AG04450 (cell line): ENCODE results near the gene IL1R2. TPM values are rescaled to one million over a fixed set of nuclear protein-coding genes. Genes with fewer than 3 reads are reported as not detected.
A peak's percentile ranks its signal among the peaks of the same experiment; 100 is the strongest.

Source experiments
- CTCF ChIA-PET: fragments of 300-600, 350-600 bp; formaldehyde crosslinking; extraction: SDS; loops from one replicate; lab custom pipeline; 2022; ENCODE audit warnings: antibody characterized with exemption, inconsistent platforms; lab: Charles Lee
- POLR2A ChIA-PET: fragments of 350-600 bp; formaldehyde crosslinking; extraction: SDS; loops from one replicate; lab custom pipeline; 2021; ENCODE audit warnings: antibody characterized with exemption, inconsistent platforms; lab: Yijun Ruan, JAX
- DNase-seq: peaks from one replicate; pipeline ENCODE4 v3.0.0-alpha.2; 2011; ENCODE audit warnings: low read depth, low spot score
- H3K27ac ChIP-seq: one replicate; pipeline ENCODE4 v1.5.1; 2012; ENCODE audit warnings: low read depth, low read length, control low read depth
- H3K27me3 ChIP-seq: one replicate; pipeline ENCODE4 v1.6.0; 2012; ENCODE audit warnings: low read length; ENCODE audit not compliant: control insufficient read depth, insufficient read depth
- H3K4me3 ChIP-seq: 2 replicates; pipeline ENCODE4 v1.5.1; 2011; ENCODE audit warnings: mild to moderate bottlenecking, low read depth, low read length, control low read depth
- H3K9me3 ChIP-seq: 2 replicates; pipeline ENCODE4 v1.5.1; 2012; ENCODE audit warnings: low read length; ENCODE audit not compliant: control insufficient read depth, insufficient read depth
- polyA plus RNA-seq: library from polyadenylated mRNA; depleted of rRNA; stranded (reverse); fragments of >200 nt; gene quantifications from 2 replicates; pipeline ENCODE4 v1.2.3, GENCODE V29; 2011
- TF ChIP-seq, protein P1 (sequence below): IDR thresholded peaks from 2 replicates; pipeline ENCODE4 v1.5.1; 2011; ENCODE audit warnings: low read depth, low read length, control low read depth, inconsistent platforms

IL1R2 gene
- polyA plus RNA-seq, 1 experiment, result 0.41 TPM

DNA sequence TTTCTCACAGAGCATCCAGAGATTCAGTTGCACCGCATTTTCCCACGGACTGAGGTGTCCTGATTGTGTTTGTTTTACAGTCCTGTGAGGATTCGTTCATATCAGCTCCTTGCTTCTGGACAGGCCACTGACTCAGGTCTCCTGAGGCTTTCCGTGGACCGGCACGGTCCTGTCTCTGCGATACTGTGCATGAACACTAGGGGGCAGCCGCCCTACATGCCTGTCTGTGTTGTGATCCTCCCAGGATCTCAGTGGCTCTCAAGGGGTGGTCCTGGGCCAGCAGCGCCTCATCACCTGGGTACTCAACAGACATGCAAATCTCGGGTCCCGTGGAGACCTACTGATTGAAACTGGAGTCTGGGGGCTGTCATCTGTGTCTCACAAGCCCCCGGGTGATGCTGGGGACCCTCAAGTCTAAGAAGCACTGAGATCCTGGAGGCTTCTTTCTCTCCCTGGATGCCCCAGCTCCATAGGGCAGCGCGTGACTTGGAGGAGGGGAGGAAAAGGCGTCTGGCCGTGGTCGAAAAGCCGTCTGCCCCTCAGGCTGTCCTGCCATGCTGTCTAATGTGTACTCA is 28.9 kb downstream of the IL1R2 start:
- ChIA-PET CTCF (interaction anchor here (0.6 to 3.3 kb wide), 79 partner anchors 8 to 1271 kb away, joined by 3 to 87 read pairs (median 4); partner anchors contain the start of genes IL18R1, IL1R1 and IL1RL2), POLR2A (interaction anchor here (1.1 to 1.5 kb wide), 3 partner anchors 108 to 220 kb away, joined by 3 to 6 read pairs (median 3); no protein-coding TSS in a partner anchor)
- peak; percentile 69 for DNase-seq
- Histone ChIP-seq H3K27me3 (no peaks in the 10 kb centered on the region), H3K27ac (no peak overlapping the region), H3K4me3 (no peak overlapping the region), H3K9me3 (no peaks in the 10 kb centered on the region)
- TF ChIP-seq, protein P1, sequence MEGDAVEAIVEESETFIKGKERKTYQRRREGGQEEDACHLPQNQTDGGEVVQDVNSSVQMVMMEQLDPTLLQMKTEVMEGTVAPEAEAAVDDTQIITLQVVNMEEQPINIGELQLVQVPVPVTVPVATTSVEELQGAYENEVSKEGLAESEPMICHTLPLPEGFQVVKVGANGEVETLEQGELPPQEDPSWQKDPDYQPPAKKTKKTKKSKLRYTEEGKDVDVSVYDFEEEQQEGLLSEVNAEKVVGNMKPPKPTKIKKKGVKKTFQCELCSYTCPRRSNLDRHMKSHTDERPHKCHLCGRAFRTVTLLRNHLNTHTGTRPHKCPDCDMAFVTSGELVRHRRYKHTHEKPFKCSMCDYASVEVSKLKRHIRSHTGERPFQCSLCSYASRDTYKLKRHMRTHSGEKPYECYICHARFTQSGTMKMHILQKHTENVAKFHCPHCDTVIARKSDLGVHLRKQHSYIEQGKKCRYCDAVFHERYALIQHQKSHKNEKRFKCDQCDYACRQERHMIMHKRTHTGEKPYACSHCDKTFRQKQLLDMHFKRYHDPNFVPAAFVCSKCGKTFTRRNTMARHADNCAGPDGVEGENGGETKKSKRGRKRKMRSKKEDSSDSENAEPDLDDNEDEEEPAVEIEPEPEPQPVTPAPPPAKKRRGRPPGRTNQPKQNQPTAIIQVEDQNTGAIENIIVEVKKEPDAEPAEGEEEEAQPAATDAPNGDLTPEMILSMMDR, result peak; percentile 99

DNA sequence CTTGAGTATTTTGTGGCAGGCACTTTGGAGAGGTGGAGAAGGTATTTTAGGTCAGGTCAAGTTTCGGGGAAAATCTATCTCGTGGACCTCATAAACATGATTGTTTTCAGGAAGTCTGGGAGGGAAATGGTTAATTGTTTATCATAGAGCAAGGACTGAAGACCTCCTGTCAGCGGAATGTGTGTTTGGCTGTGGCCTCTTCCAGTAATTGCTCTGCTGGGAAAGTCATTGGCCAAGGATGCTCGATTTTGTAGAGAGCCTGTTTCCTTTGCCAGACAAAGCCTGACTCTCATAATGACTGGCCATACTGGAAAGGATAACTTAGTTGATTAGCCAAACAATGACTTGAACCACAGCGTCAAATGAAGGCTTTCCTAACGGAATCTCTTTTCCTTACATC is 30.0 kb downstream of the IL1R2 start:
- TF ChIP-seq, protein P1, result no peak
- no peak overlapping the region for H3K27ac ChIP-seq
- ChIA-PET POLR2A (no interaction called here), CTCF (interaction anchor here (0.7 to 3.3 kb wide), 6 partner anchors 20 to 366 kb away, joined by 4 to 87 read pairs (median 6); no protein-coding TSS in a partner anchor)
- no peak for DNase-seq
- no peak overlapping the region for H3K4me3 ChIP-seq
- no peaks in the 10 kb centered on the region for H3K9me3 ChIP-seq
- no peaks in the 10 kb centered on the region for H3K27me3 ChIP-seq

DNA sequence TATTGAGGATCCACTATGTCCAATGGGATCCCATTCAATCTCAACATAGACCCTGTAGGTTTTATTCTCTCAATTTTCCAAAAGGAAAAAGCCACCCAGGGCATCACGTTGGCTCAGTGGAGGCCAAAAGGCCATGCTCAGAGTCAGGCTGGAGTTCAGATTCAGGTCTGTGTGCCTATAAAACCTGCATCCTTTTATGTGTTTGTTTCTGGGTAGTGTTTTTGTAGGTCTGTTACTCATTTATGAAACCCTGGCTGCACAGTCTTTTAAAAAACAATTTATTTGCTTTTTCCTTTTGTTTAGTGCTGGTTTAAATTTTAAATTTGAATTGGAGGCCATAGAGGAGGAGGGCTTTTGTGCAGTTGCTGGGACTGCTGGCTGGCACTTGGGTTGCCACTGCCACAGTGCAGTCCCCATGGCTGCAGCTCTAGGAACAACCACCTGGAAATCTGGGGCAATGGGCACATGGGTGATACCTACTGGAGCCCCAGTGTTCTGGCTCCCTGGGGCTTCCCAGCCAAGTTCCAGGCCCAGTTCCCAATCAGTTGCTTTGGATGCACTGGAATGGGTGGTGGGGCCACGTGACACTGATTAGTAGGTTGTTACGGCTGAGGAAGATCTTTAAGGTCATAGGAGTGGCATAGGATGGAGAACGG is 31.3 kb downstream of the IL1R2 start:
- H3K9me3 ChIP-seq, result no peaks in the 10 kb centered on the region
- H3K4me3 ChIP-seq, result no peak overlapping the region
- CTCF ChIA-PET, result no interaction called here
- no peaks in the 10 kb centered on the region for H3K27me3 ChIP-seq
- POLR2A ChIA-PET, result no interaction called here
- TF ChIP-seq, protein P1, result no peak
- no peak for DNase-seq
- H3K27ac ChIP-seq, result no peak overlapping the region

DNA sequence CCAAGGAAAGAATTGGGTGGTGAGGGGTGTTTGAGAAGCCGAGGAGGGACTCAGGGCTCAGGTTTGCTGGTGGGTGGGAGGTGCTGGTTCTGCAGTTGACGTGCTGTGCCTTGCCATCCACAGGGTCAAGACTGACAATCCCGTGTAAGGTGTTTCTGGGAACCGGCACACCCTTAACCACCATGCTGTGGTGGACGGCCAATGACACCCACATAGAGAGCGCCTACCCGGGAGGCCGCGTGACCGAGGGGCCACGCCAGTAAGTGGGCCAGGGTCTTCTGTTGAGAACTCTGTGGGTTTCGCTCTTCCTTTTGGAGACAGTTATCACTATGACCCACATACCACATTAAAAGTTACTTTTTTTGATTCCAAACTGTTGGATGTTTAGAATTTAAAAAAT is 32.6 kb downstream of the IL1R2 start:
- no peaks in the 10 kb centered on the region for H3K9me3 ChIP-seq
- no peaks in the 10 kb centered on the region for H3K27me3 ChIP-seq
- DNase-seq, result no peak
- CTCF ChIA-PET, result interaction anchor here (1.0 to 3.9 kb wide), 4 partner anchors 141 to 419 kb away, joined by 3 to 31 read pairs (median 4); no protein-coding TSS in a partner anchor
- no peak overlapping the region for H3K27ac ChIP-seq
- POLR2A ChIA-PET, result no interaction called here
- no peak overlapping the region for H3K4me3 ChIP-seq
- TF ChIP-seq, protein P1, result no peak

DNA sequence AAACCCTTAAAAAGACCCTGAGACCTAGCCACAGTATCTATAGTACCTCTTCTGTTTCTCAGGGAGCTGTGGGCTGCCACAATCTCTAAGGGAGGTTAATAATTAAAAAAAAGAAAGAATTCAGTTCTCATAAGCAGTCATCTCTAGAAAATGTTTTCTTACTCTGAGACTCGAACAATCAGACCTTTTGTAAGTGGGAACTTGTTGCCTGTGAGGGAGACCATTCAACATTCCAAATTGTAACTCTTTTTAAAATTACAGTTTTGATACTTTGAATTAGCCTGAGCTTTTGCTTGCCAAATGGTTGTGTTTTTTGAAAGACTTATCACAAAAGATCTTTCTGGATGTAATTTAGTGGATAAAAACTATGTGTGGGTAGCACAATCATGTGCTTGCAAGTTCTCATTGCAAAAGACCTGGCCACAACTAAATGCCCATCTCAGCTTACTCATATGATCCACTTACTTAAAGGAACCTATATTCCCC is 33.3 kb downstream of the IL1R2 start:
- H3K27me3 ChIP-seq, result no peaks in the 10 kb centered on the region
- POLR2A ChIA-PET, result no interaction called here
- DNase-seq, result no peak
- H3K4me3 ChIP-seq, result no peak overlapping the region
- TF ChIP-seq, protein P1, result no peak
- H3K27ac ChIP-seq, result no peak overlapping the region
- no peaks in the 10 kb centered on the region for H3K9me3 ChIP-seq
- CTCF ChIA-PET, result interaction anchor here (1.0 to 3.9 kb wide), 6 partner anchors 19 to 419 kb away, joined by 3 to 31 read pairs (median 5); no protein-coding TSS in a partner anchor
